NK-92 treated with Interleukin-12 subunit alpha and Interleukin-12 subunit beta, amount 100 ng/mL, for 24 hours (cell line): ENCODE results near the gene RAB4A.
"Not testable (repeated sequence)": the region's sequence is repeated elsewhere in the genome, so short reads cannot be mapped to it uniquely, and the experiment has no call there.

Experiments used
- DNase-seq: peaks from one replicate; lab custom pipeline; 2025; lab: John Stamatoyannopoulos, UW

Gene RAB4A

DNA sequence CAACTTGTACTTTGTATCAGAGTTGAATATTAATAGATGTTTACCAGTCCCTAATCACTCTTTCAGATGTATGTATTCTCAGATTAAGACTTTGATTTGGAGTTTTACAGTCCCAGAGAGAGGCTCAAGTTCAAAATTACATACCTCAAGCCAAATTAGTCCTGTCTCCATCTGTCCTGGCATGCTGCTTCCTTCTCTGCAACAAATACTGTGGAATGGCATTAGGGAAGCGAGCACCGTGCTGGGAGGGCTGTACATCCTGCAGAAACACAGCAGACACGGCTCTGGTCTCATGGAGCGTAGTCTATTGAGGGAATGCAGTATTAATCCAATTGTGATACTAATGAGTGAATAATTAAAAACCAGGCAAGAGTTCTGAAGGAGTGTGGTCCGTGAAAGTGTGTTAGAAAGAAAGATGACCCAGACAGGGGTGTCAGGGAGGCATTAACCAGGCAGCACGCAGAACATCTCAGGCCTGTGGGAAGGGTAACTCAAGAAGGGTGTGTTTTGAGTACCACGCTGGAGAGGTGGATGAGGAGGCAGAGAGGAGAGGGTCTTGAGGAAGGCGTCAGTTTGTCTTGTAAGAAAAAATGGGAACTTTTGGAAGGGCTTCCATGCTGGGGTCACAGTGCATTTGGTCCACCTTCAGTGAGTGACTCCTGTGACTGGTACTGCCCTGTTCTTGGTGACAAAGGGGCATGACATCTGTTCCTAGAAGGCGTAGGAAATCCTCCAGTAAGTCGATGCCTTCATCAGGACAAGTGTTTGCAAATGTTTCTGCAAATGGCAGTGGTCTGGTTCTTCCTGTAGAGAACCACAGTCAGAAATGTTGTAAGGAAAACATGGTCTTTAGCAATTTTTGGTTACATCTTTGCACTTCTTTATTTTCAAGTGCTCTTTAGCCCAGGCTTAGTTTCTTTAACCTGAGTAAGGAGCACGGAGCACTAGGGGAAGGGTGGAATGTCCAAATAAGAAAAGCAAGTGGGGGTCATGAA, 1.6 kb downstream of the RAB4A start:
- DNase-seq: no peak

DNA sequence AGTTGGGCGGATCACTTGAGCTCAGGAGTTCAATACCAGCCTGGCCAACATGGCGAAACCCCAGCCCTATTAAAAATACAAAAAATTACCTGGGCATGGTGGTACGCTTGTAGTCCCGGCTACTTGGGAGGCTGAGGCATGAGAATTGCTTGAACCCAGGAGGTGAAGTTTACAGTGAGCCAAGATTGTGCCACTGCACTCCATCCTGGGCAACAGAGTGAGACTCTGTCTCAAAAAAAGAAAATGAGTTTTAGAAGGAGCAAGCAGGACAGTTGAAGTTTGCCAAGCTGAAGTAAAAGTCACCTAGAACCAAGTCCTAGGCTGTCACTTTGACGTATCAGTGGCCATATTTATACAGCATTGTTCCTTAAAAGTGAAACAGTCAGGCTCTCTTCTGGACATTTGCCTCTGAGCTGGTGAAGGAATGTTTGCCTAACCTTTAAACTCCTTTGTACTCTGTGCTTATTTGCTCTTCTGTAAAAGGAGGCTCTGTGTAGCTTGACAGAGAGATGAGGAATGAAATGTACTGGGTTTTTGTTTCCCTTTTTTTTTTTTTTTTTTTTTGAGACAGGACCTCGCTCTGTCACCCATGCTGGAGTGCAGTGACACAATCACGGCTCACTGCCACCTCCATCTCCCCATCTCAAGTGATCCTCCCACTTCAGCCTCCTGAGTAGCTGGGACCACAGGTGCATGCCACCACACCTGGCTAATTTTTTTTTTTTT, 2.8 kb downstream of the RAB4A start:
- DNase-seq: no peak

DNA sequence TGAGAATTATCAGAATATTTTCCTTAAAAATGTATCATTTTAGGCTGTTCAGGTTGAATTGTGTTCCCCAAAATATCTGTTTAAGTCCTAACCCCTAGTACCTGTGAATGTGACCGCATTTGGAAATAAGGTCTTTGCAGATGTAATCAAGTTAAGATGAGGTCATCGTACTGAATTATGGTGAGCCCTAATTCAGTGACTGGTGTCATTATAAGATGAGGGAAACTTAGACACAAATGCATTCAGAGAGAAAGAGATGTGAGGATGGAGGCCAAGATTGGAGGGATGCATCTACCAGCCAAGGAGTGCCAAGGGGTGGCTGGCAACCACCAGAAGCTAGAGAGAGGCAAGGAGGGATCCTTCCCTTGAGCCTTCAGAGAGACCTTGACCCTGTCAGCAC, 4.1 kb downstream of the RAB4A start:
- DNase-seq: no peak

- no peak for DNase-seq
Measured at GRCh38 chr1:229278120-229278741, 7.3 kb downstream of the RAB4A start.

DNA sequence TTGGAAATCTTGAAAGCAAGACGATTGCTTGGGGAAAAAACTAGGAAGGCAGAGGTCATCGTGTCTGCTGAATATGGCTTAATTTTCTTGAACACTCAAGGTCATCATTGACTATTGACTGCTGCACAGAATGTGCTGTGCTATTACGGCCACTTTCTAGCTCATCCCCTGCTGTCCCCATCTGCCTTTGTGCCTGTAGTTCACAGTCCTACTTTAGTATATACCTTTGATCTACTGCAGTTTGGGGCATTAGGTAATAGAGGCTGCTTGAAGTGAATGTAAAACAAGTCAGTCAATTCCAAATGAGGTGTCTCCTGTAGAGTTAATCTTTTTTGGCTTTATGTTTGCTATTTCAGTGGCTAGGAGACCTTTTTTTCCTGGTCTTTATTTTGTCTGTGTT, 8.3 kb downstream of the RAB4A start:
- DNase-seq: no peak

GRCh38 chr1:229280037-229280828, 9.3 kb downstream of the RAB4A start:
- DNase-seq: no peak

DNA sequence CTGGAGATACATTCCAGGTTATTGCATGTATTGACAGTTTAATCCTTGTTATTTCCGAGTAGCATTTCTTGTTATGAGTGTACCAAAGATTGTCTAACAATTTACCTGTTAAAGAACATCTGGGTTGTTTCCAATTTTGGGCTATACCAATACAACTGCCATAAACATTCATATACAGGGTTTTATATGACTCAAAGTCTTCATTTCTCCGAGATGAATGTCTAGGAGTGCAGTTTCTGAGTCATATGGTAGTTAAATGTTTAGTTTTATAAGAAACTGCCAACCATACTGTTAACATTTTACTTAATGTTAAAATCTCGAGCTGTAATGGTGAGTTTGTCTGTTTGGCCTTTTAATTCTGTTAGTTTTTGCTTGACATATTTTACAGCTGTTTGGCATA, 10.0 kb downstream of the RAB4A start:
- DNase-seq: no peak

- no peak for DNase-seq
Measured at GRCh38 chr1:229281339-229281926, 10.5 kb downstream of the RAB4A start.

DNA sequence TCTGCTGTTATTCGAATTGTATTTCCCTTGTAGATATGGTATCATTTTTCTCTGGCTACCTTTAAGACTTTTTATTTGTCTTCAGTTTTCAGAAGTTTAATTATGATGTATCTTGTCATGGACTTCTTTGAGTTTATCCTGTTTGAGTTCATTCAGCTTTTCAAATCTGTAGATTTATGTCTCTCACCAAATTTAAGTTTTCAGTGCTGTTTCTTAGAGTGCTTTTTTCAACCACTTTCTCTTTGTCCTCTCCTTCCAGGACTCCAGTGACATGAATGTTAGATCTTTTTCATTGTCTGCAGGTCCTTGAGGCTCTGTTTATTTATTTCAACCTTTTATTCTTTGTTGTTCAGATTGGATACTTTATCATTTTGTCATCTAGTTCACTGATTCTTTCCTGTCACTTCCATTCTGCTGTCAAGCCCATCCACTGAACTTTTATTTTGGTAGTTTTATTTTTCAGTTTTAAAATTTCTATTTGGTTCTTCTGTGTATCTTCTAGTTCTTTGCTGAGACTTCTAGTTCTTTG, 11.4 kb downstream of the RAB4A start:
- no peak for DNase-seq

GRCh38 chr1:229283183-229283611, 12.3 kb downstream of the RAB4A start:
- no peak for DNase-seq

GRCh38 chr1:229284887-229285286, 14.0 kb downstream of the RAB4A start:
- no peak for DNase-seq

- no peak for DNase-seq
Measured at GRCh38 chr1:229285440-229285839, 14.5 kb downstream of the RAB4A start.

DNA sequence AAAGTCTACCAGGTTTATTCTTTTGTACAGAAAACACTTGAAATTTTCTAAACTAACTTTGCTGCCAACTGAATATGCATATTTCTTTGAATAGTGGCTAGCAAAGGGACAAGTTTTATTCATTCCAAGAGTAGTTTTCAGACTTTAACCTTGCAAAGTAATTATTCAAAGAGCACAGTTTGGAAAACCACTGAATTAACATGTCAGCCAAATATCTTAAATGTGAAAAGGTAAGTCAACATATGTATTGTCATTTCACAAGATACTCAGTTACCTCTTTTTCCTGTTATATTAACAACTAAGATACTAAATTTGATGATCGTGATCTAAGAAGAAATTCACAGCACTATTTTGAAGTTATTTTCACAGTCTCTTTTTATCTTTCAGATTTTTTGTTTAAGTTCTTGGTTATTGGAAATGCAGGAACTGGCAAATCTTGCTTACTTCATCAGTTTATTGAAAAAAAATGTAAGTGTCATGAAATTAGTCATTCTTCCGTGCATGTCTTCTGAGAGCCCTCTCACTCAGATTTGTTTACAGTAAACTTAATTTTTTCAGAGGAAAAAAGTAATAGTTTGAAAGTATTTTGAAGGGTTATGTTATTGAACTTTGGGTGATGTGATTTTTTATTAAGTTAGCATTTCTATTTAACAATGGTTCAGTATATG, 15.3 kb downstream of the RAB4A start:
- DNase-seq: no peak

- no peak for DNase-seq
Measured at GRCh38 chr1:229287267-229287666, 16.4 kb downstream of the RAB4A start.

DNA sequence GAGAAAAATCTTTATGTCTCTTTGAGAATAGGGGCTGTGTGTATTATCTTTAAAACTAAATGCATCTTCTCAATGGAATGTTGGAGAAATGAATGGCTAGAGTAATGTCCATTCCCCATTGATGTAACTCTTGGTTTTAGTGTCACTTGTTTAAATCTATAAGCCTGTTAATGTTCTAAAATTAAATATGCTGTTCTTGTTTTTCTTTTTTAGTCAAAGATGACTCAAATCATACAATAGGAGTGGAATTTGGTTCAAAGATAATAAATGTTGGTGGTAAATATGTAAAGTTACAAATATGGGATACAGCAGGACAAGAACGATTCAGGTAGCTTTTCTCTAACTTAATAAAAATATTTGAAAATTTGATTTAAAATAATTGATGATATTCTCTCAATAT, 17.6 kb downstream of the RAB4A start:
- DNase-seq: no peak

GRCh38 chr1:229291686-229292085, 20.8 kb downstream of the RAB4A start:
- DNase-seq: not testable (repeated sequence)

DNA sequence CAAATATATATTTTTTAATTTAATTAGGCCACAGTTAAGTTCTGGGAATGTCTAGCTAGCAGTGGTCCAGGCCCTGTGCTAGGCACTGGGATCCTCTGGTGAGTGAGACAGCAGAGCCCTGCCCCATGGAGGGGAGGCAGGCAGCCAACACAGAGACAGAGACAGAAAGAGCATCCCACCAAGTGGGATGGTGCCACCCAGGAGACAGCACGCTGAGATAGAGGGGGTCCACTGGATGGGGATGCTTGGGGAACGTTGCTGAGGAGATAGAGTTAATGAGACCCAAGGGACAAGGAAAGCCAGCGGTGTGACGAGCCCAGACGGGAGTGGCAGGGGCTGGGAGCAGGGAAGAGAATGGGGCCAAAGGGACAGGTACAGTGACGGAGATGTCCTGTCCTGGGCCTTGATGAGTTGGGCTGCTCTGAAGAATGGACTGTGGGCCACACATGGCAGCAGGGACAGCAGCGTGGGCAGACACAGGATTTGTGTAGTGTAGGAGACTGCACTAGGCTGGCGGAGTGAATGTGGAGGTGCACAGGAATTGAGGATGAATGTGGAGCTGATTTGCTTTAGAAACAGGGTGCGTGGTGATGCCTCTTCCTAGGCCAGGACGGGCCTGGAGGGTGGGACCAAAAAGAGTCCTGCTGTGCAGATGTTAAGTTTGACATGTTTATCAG, 22.8 kb downstream of the RAB4A start:
- DNase-seq: no peak

- no peak for DNase-seq
Measured at GRCh38 chr1:229295745-229296144, 24.8 kb downstream of the RAB4A start.

DNA sequence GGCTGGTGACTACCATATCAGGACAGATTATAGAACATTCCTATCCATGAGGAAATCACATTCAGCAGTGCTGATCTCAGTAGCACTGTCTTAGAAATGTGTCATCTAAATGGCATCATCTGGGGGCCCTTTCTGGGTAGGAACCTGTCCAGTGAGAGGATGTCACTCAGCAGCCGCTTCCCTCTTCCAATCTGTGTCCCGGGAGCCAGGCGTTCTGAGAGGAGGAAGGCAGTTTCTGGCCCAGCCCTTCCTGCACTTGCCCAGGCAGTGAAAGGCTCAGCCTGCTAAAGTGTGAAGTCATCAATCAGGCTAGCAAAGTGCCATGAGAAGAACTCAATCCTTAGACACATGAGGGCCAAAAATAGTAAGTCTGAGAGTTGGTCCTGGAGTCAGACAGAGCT, 25.6 kb downstream of the RAB4A start:
- DNase-seq: no peak

DNA sequence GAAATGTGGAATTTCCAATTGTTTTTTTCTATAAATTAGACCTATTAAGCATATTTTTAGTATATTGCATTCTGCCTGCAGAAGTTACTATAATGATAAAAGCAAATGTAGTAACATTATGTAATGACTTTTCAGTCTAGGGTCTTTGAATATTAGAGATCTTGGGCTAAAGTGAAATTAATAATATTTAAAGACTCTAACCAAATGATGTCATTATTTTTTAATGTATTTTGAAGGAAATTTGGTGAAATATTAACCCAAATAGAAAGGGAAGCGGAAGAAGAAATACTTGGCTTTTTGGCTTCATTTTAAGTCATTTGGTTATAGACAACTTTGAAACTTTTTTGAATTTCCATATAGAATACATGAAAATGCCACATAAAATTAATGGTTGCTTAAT, 26.8 kb downstream of the RAB4A start:
- DNase-seq: no peak
